Stimulated activated CD8-positive, alpha-beta memory T cell treated with anti-CD3 and anti-CD28 coated beads, Interleukin-15, amount 100 ng/mL, for 48 hours (primary cell): ENCODE results near the gene DHTKD1.
"Not testable (repeated sequence)": the region's sequence is repeated elsewhere in the genome, so short reads cannot be mapped to it uniquely, and the experiment has no call there.

Source experiments
- DNase-seq, 2 donors: peaks; one replicate each; pipeline ENCODE4 v3.0.0-alpha.2; 2020; ENCODE audit warnings: low read depth in 2 of 2

Gene DHTKD1

DNA sequence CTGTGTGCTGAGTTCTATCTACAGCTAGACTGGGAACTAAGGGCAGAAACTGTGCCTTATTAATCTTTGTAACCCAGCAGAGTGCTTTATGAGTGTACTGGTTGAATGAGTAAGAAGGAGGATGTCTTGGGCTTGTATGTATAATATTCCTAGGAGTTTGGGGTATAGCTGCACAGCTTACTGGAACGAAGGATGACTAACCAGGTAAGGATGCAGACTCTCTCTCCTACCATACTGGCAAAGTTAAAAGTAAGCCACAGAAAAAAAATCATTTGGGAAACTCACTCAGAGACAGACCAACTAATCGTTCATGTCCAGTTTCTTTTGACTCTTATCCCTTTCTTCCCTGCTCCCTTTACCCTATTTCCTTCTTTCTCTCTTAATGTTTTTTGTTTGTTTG is 1.4 kb upstream of the DHTKD1 start:
- DNase-seq = no peak

DNA sequence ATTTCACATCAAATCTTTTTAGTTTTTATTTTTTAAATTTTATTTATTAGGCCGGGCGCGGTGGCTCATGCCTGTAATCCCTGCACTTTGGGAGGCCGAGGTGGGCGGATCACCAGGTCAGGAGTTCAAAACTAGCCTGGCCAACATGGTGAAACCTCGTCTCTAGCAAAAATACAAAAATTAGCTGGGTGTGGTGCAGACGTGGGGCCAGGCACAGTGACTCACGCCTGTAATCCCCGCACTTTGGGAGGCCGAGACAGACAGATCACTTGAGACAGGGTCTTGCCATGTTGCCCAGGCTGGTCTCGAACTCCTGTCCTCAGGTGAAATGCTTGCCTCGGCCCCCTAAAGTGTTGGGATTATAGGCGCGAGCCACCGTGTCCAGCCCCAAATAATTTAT is 2.7 kb downstream of the DHTKD1 start:
- not testable (repeated sequence) for DNase-seq

GRCh38 chr10:12073526-12073925 is 4.8 kb downstream of the DHTKD1 start:
- DNase-seq = no peak

DNA sequence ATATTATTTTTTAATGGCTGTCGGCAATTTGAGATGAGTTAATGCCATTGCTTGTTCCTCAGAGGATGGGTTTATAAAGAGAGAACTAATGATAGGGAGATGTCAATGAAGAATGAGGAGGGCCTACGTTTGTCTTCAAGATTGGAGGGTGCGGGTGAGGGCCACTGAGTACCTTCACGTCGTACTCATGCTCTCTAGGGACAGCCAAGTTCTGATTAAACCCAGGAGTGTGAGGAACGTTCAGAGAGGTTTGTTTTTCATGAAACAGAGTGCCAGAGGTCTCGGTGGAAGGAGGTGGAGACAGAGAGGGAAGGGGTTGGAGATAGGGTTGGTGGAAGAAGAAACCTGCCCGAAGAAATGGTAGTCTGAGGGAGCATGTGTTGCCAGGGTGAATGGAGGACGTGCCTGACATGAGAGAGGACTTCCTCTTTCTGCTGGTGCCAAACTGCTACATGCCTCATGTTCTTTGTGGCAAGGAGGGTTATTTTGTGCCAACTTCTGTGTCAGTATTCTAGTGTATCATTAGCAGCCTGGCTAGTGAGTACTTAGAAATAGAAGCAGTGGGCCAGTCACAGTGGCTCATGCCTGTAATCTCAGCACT is 8.9 kb downstream of the DHTKD1 start:
- DNase-seq = no peak

DNA sequence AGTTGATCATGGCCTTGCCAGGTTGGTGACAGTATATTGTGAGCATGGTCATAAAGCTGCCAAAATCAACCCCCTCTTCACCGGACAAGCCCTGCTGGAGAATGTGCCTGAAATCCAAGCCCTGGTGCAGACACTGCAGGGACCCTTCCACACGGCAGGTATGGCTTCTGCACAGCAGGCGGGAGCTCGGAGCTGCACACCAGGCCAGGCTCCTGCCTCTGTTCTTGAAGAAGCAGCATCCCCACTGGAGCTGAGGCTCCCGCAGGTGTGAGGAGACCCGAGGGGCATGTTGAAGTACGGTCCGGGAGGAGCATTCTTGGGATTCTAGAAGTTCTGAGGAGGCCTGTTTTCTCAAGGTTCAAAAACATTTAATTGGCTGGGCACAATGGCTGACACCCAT is 12.7 kb downstream of the DHTKD1 start:
- DNase-seq = no peak

- DNase-seq = no peak
Measured at GRCh38 chr10:12081879-12082557, 13.3 kb downstream of the DHTKD1 start.

DNA sequence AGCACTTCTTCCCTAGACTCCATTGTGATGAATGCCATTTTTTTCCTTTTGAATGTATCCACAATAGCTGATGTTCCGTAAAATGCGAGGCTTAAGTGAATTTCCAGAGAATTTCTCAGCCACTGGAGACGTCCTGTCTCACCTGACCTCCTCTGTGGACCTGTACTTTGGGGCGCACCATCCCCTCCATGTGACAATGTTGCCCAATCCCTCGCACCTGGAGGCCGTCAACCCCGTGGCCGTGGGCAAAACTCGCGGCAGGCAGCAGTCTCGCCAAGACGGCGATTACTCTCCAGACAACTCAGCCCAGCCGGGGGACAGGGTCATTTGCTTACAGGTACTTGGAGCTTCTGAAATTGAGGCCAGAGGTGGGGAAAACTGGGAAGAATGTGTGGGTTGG is 20.2 kb downstream of the DHTKD1 start:
- no peak for DNase-seq

DNA sequence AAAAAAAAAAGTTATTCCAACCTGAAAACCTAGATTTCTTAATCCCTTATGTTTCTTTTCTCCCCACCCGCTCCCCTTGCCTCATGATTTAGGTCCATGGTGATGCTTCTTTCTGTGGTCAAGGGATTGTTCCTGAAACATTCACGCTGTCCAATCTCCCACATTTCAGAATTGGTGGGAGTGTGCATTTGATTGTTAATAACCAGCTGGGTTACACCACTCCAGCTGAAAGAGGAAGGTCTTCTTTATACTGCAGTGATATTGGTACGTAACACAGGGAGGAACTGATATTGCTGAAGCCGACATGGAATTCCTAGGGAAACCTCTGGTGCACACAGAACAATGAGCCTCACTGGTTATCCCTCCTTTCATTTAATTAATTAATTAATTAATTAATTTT is 22.7 kb downstream of the DHTKD1 start:
- no peak for DNase-seq

- not testable (repeated sequence) for DNase-seq
Measured at GRCh38 chr10:12097361-12097760, 28.6 kb downstream of the DHTKD1 start.

- no peak for DNase-seq
Measured at GRCh38 chr10:12097791-12098190, 29.0 kb downstream of the DHTKD1 start.

- DNase-seq = no peak
Measured at GRCh38 chr10:12098966-12099365, 30.2 kb downstream of the DHTKD1 start.

DNA sequence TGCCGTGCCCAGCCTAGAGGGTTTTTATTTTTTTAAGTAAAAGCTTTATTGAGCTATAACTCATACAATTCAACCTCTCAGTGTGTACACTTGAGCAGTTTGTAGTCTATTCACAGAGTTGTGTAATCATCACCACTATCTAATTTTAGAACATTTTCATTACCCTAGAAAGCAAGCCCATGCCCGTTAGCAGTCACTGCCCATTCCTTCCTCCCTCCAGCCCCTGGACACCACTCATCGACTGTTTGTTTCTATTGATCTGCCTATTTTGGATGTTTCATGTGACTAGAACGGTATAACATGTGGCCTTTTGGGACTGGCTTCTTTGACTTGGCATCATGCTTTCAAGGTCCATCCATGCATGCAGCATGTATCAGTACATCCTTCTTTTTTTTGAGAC is 35.0 kb downstream of the DHTKD1 start:
- no peak for DNase-seq

DNA sequence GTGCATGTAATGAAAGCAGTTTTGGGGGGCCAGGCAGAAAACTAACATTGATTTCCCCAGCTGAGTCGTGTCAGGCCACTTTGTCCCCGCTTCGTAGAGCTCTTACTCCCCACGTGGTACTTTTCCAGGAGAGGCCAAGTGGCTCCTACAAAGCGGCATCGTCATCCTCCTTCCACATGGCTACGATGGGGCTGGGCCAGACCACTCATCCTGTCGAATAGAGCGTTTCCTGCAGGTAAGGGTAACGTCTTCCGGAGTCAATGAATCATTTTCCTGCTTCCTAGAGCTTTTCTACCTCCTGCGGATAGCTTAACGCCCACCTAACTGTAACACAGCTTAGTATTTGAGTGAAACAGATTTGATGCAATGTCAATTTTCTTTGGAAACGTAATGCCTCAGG is 39.0 kb downstream of the DHTKD1 start:
- no peak for DNase-seq

DNA sequence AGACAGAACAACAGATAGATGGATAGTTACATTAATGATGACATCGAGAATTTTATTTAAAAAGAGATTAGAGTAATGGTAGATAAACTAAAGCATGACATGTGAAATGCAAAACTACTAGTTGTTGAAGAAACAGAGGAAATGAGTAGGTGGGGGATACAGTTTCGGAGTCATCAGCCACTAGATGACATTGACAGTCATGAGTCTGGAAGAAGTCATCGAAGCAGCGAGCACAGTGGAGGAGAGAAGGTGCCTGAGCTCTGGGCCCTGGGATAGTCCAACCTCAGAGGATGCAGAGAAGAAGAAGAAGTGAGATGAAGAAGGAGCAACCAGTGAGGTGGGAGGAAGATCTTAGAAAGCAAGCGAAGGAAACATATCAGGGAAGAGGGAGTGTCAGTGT is 40.5 kb downstream of the DHTKD1 start:
- DNase-seq = no peak

DNA sequence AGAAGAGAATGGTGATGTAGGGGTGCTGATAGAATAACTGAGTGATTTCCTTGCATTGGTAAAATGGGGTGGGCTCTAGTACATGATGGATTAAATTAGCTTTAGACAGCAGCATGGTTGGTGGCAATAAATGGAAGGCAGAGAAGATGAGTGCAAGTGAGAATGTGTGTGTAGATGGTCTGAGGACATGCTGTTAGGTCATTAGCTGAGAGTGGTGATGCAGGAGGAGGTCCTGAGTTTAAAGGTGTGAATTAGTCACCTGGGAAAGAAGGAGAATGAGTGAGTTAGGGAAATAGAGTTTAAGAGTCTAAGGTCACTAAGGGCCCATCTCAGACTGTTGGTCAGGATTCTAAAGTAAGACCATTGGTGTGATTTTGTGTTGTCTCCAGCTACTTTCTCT is 42.8 kb downstream of the DHTKD1 start:
- no peak for DNase-seq

- DNase-seq = no peak
Measured at GRCh38 chr10:12113627-12114026, 44.9 kb downstream of the DHTKD1 start.

DNA sequence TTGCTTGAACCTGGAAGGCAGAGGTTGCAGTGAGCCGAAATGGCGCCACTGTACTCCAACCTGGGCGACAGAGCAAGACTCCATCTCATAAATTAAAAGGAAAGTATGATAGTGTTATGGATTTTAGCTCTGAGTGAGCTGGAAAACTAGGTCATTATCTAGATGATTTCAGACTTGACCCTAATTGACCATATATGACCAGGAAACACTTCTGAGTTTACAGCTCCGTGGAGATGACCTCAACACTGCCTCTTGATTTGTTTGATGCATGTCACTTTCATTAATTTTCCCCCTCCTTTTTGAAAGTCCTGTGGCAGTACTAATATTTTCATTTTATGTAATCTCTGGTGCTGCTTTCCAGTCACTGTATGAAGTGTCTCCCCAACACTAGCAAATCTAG is 52.9 kb downstream of the DHTKD1 start:
- DNase-seq = no peak

DNA sequence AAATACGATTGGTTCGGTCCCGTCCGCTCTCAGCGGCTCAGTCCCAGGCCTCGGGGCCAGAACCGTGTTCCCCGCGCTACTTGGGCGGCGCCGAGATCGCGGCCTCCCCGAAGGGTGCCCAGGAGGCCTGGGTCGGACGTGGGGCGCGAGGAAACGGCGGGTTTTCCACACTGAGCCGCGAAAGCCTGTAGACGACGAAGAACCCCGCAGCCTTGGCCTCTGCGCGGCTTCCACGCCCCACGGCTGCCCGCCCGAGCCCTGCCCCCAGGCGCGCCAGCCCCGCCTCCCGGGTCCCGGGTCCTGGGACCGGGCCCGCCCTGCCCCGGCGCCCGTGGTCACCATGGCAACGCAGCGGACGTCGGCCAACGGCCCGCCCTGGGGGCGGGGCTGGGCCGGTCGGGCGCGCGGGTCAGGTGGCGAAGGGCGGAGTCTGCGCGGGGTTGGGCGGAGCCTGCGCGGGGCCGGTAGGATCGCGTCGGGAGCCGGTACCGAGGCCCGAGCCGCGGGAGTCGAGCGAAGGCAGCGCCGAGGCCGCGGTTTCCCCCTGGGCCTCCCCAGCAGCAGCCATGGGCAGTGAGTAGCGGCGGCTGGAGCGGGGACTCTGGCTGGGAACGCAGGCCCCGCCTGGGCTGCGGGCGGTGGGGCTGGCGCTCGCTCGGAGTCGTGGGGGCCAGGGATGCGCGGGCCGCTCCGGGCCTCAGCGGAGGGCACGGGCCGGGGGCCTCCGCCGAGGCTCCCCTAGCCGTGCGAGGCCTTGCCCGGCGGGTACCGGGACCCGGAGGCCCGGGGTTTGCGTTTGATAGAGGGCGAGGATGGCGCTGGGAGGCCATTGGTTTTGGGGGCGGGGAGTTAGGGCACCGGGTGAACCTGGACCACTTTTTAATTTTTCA is 60.7 kb downstream of the DHTKD1 start, which contains the start of gene SEC61A2:
SEC61A2 (plus strand) TSS at position 456 of the 890 bp plus-strand sequence; CDS start at position 567, 111 bp downstream.
- DNase-seq = peak; percentile 96 to 98

GRCh38 chr10:12130237-12130872 is 61.6 kb downstream of the DHTKD1 start:
- peak in 1 of 2 donors; percentile 23 for DNase-seq

DNA sequence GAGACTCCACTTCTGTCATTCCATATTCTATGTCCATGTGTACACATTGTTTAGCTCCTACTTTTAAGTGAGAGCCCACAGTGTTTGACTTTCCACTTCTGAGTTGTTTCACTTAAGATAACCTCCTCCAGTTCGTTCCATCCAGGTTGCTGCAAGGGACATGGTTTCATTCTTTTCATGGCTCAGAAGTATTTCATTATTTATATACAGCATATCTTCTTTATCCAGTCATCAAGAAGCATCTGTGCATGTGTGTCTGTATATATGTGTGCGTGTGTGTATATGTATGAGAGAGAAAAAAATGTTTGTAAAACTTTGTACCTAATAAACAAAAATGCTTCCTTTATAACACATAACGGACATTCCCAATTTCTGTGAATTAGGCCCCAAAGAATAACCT is 66.9 kb downstream of the DHTKD1 start:
- DNase-seq = no peak

DNA sequence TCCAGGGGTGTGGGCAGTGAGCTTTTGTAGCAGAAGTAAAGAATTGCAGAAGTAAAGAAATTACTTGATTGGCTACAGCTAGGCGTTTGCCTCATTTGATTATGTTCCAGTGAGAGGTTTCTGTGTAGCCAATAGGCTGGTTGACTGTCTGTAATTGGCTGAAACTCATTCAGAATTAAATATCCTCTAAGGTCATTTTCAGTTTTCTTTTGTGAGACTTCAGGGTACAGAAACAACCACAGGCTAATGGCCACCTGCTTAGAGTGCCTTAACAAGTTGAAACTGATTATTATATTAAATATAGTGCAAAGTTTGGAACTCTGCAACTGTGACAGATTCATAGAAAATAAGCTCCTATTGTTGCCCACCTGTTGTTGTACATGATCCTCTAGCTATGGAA is 71.3 kb downstream of the DHTKD1 start:
- DNase-seq = no peak

DNA sequence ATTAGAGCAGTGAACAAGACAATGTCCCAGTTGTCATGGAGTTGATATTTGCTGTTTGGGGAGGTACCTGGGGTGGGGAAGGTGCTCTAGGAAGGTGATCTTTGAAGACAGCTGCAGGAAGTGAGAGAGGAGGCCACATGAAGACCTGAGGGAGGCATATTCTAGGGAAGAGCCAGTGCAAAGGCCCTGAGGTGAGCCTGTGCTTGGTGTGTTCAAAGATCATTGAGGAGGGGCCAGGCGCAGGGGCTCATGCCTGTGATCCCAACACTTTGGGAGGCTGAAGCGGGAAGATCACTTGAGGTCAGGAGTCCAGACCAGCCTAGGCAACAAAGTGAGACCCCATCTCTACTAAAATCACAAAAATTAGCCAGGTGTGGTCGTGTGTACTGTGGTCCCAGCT is 75.8 kb downstream of the DHTKD1 start:
- no peak for DNase-seq
